ENCODE results near the gene DOCK2. TPM values are rescaled to one million over a fixed set of nuclear protein-coding genes. Genes with fewer than 3 reads are reported as not detected.

Gene DOCK2
- polyA plus RNA-seq, 1 of the 3 experiments (the other 2 are of a cell fraction): 3.8 TPM

- Histone ChIP-seq H3F3A (replicated peaks; ENCODE audit: insufficient read depth) (no peaks in the 10 kb centered on the region), H3K27me3 (ENCODE audit: insufficient read depth) (no peaks in the 10 kb centered on the region), H3K27ac (ENCODE audit: low read depth in 2 of 2, low read length in 1 of 2) (no peak overlapping the region), H2AFZ (ENCODE audit: low read depth) (no peak overlapping the region), H3K36me3 (replicated peaks in 1 of 2; ENCODE audit: control insufficient read depth in 1 of 2, insufficient read depth in 2 of 2, low read length in 1 of 2) (peaks cover 0 to 3% of the 10 kb centered on the region in 2 experiments), H4K20me1 (ENCODE audit: insufficient read depth) (no peaks in the 10 kb centered on the region), H3K4me2 (no peak overlapping the region), H3K4me3 (ENCODE audit: low read depth in 2 of 2, low read length in 1 of 2) (no peak overlapping the region), H3K9me2 (no peaks in the 10 kb centered on the region), H3K9me3 (no peaks in the 10 kb centered on the region), H3K79me2 (ENCODE audit: insufficient read depth) (no peaks in the 10 kb centered on the region), H3K4me1 (ENCODE audit: control insufficient read depth in 1 of 2, insufficient read depth in 2 of 2, low read depth in 1 of 2, low read length in 1 of 2) (peaks cover 7 to 13% of the 10 kb centered on the region in 2 experiments; a peak in 3 of 4 replicates), H3K9ac (no peak overlapping the region)
- 88% methylated on average over 2 of the region's 2 CpGs for WGBS (ENCODE audit: low lambda C conversion rate)
- no peak for DNase-seq
- POLR2A ChIA-PET: no interaction called here
- no peak for TF ChIP-seq CHD2 (IDR thresholded peaks at IDR 0.05; ENCODE audit: low read length, partially characterized antibody)
- no peak for TF ChIP-seq SMC3 (IDR thresholded peaks at IDR 0.05; ENCODE audit: low read depth, low read length)
- no peak for TF ChIP-seq JUND (IDR thresholded peaks at IDR 0.05)
- TF ChIP-seq EZH2phosphoT487 (IDR thresholded peaks at IDR 0.05; ENCODE audit: borderline replicate concordance, low read depth): no peak
- no peak for TF ChIP-seq RAD21 (IDR thresholded peaks at IDR 0.05; ENCODE audit: low read length)
- no peak for TF ChIP-seq MXI1 (IDR thresholded peaks at IDR 0.05; ENCODE audit: low read depth, low read length)
- CTCF ChIA-PET: interaction anchor here (0.8 kb wide), 1 partner anchor 17 kb away, joined by 3 read pairs; no protein-coding TSS in a partner anchor
Measured at GRCh38 chr5:169772256-169772655, 135.2 kb downstream of the DOCK2 start.

- Histone ChIP-seq H3K9ac (no peak overlapping the region), H3K36me3 (replicated peaks in 1 of 2; ENCODE audit: control insufficient read depth in 1 of 2, insufficient read depth in 2 of 2, low read length in 1 of 2) (peaks cover 0 to 3% of the 10 kb centered on the region in 2 experiments), H3K9me2 (no peaks in the 10 kb centered on the region), H3K79me2 (ENCODE audit: insufficient read depth) (no peaks in the 10 kb centered on the region), H3K27ac (ENCODE audit: low read depth in 2 of 2, low read length in 1 of 2) (no peak overlapping the region), H3K4me3 (ENCODE audit: low read depth in 2 of 2, low read length in 1 of 2) (no peak overlapping the region), H4K20me1 (ENCODE audit: insufficient read depth) (no peaks in the 10 kb centered on the region), H3K9me3 (no peaks in the 10 kb centered on the region), H2AFZ (ENCODE audit: low read depth) (no peak overlapping the region), H3F3A (replicated peaks; ENCODE audit: insufficient read depth) (no peaks in the 10 kb centered on the region), H3K4me1 (ENCODE audit: control insufficient read depth in 1 of 2, insufficient read depth in 2 of 2, low read depth in 1 of 2, low read length in 1 of 2) (peaks cover 7 to 13% of the 10 kb centered on the region in 2 experiments; a peak in 3 of 4 replicates), H3K27me3 (ENCODE audit: insufficient read depth) (no peaks in the 10 kb centered on the region), H3K4me2 (no peak overlapping the region)
- POLR2A ChIA-PET: no interaction called here
- TF ChIP-seq POLR2AphosphoS5 (IDR thresholded peaks at IDR 0.05; ENCODE audit: low read depth, low read length) (no peak), TCF12 (IDR thresholded peaks at IDR 0.05) (no peak), NFIC (IDR thresholded peaks at IDR 0.05; ENCODE audit: borderline replicate concordance) (no peak), MAX (IDR thresholded peaks at IDR 0.05; ENCODE audit: low read depth) (no peak), GATA2 (CRISPR knock-in tag; IDR thresholded peaks at IDR 0.05) (no peak), IRF3 (IDR thresholded peaks at IDR 0.05; ENCODE audit: low read depth, low read length) (no peak), SIN3A (IDR thresholded peaks at IDR 0.05; ENCODE audit: borderline replicate concordance, low read depth, low read length) (no peak), RFX5 (IDR thresholded peaks at IDR 0.05; ENCODE audit: low read length) (no peak), USF1 (IDR thresholded peaks at IDR 0.05; ENCODE audit: borderline replicate concordance, low read depth) (no peak), GABPA (IDR thresholded peaks at IDR 0.05; ENCODE audit: low read depth) (no peak), PBX3 (IDR thresholded peaks at IDR 0.05) (no peak), RCOR1 (IDR thresholded peaks at IDR 0.05; ENCODE audit: low read length) (no peak), ZBTB33 (IDR thresholded peaks at IDR 0.05; ENCODE audit: borderline replicate concordance, low read depth) (no peak), MEF2A (IDR thresholded peaks at IDR 0.05; ENCODE audit: borderline replicate concordance, low read depth) (no peak), NRF1 (IDR thresholded peaks at IDR 0.05; ENCODE audit: low read depth, low read length) (no peak)
- CTCF ChIA-PET: no interaction called here
- 82% methylated on average over 6 of the region's 6 CpGs for WGBS (ENCODE audit: low lambda C conversion rate)
- no peak for DNase-seq
Measured at GRCh38 chr5:169772688-169773087, 135.6 kb downstream of the DOCK2 start.

Data from SK-N-SH (cell line).